IMR-90 (cell line): Measurements from ENCODE around the gene INHBE. TPM values are rescaled to one million over a fixed set of nuclear protein-coding genes. Genes with fewer than 3 reads are reported as not detected.

ENCODE experiments used
- ATAC-seq: fragments of 200-7000 bp; cut with Tn5 transposase; 2 replicates; pipeline ENCODE4 v1.9.1; 2020; ENCODE audit warnings: low read depth, mild to moderate bottlenecking, moderate library complexity
- BruUV-seq: library from RNA; stranded (reverse); fragments of 400-500 nt; replicated peaks from 2 replicates; lab custom pipeline; 2021; lab: Mats Ljungman, UMichigan
- CTCF ChIA-PET: fragments of 300-600 bp; formaldehyde crosslinking; extraction: SDS; loops from one replicate; lab custom pipeline; 2021; ENCODE audit warnings: antibody characterized with exemption; lab: Yijun Ruan, JAX
- POLR2A ChIA-PET: fragments of 300-600 bp; sonication (Branson Sonifier 250); formaldehyde crosslinking; loops from one replicate; lab custom pipeline; 2022; ENCODE audit warnings: antibody characterized with exemption; ENCODE audit not compliant: unreplicated experiment; lab: Charles Lee
- DNase-seq: peaks from one replicate; pipeline ENCODE4 v3.0.0; 2013
- H2AFZ ChIP-seq: replicated peaks from 2 replicates; pipeline ENCODE3; 2013; ENCODE audit warnings: low read length, mild to moderate bottlenecking; ENCODE audit not compliant: poor library complexity
- H2AK5ac ChIP-seq: 2 replicates; pipeline ENCODE4 v1.6.1; 2013; ENCODE audit warnings: low read depth, low read length, inconsistent platforms
- H2AK9ac ChIP-seq: replicated peaks from 2 replicates; pipeline ENCODE3; 2013; ENCODE audit warnings: mild to moderate bottlenecking, low read depth, low read length, moderate library complexity; ENCODE audit not compliant: poor library complexity
- H2BK120ac ChIP-seq: 2 replicates; pipeline ENCODE4 v1.6.1; 2013; ENCODE audit warnings: low read depth, low read length, inconsistent platforms
- H2BK15ac ChIP-seq: 3 replicates; pipeline ENCODE4 v1.6.1; 2013; ENCODE audit warnings: low read depth, low read length, inconsistent platforms
- H2BK20ac ChIP-seq: 2 replicates; pipeline ENCODE4 v1.6.1; 2013; ENCODE audit warnings: low read depth, mild to moderate bottlenecking, inconsistent platforms, low read length, moderate library complexity
- H2BK5ac ChIP-seq: 2 replicates; pipeline ENCODE4 v1.6.1; 2013; ENCODE audit warnings: mild to moderate bottlenecking, low read depth, low read length, inconsistent platforms; ENCODE audit not compliant: poor library complexity, severe bottlenecking
- H3K14ac ChIP-seq: replicated peaks from 2 replicates; pipeline ENCODE4 v1.6.1; 2013; ENCODE audit warnings: low read depth, low read length, inconsistent platforms
- H3K18ac ChIP-seq: 2 replicates; pipeline ENCODE4 v1.6.1; 2013; ENCODE audit warnings: low read depth, low read length, control low read depth
- H3K23ac ChIP-seq: 2 replicates; pipeline ENCODE4 v1.6.1; 2013; ENCODE audit warnings: low read depth, low read length, inconsistent platforms
- H3K27ac ChIP-seq: 2 replicates; pipeline ENCODE4 v1.5.1; 2013; ENCODE audit warnings: mild to moderate bottlenecking, control low read depth, low read length; ENCODE audit not compliant: insufficient read depth
- H3K27me3 ChIP-seq: 2 replicates; pipeline ENCODE4 v1.6.1; 2013; ENCODE audit warnings: low read length; ENCODE audit not compliant: control insufficient read depth, insufficient read depth
- H3K36me3 ChIP-seq: 2 replicates; pipeline ENCODE4 v1.6.1; 2013; ENCODE audit warnings: low read length, mixed read lengths; ENCODE audit not compliant: control insufficient read depth, insufficient read depth
- H3K4ac ChIP-seq: 2 replicates; pipeline ENCODE4 v1.6.1; 2013; ENCODE audit warnings: low read depth, low read length, inconsistent platforms
- H3K4me1 ChIP-seq: 2 replicates; pipeline ENCODE4 v1.6.1; 2013; ENCODE audit warnings: low read length, mixed read lengths; ENCODE audit not compliant: control insufficient read depth, insufficient read depth
- H3K4me2 ChIP-seq: 2 replicates; pipeline ENCODE4 v1.6.1; 2013; ENCODE audit warnings: low read depth, mild to moderate bottlenecking, control low read depth, low read length, moderate library complexity
- H3K4me3 ChIP-seq: 2 replicates; pipeline ENCODE4 v1.5.1; 2013; ENCODE audit warnings: low read depth, mild to moderate bottlenecking, control low read depth, low read length, moderate library complexity; ENCODE audit not compliant: insufficient read depth
- H3K56ac ChIP-seq: 2 replicates; pipeline ENCODE4 v1.6.1; 2013; ENCODE audit warnings: low read length, inconsistent platforms; ENCODE audit not compliant: insufficient read depth; ENCODE audit errors: extremely low read depth
- H3K79me1 ChIP-seq, 2 experiments: 2 replicates each; pipeline ENCODE4 v1.6.1; 2013; ENCODE audit warnings: low read length in 2 of 2, inconsistent platforms in 1 of 2, low read depth in 1 of 2
- H3K9ac ChIP-seq: 2 replicates; pipeline ENCODE4 v1.6.1; 2013; ENCODE audit warnings: low read depth, low read length, control low read depth
- H3K9me1 ChIP-seq: 2 replicates; pipeline ENCODE4 v1.6.1; 2013; ENCODE audit warnings: low read length, inconsistent platforms; ENCODE audit not compliant: insufficient read depth
- H3K9me3 ChIP-seq: 2 replicates; pipeline ENCODE4 v1.6.1; 2013; ENCODE audit warnings: low read length; ENCODE audit not compliant: control insufficient read depth, insufficient read depth
- H4K20me1 ChIP-seq: 2 replicates; pipeline ENCODE4 v1.6.1; 2013; ENCODE audit warnings: low read length, inconsistent platforms; ENCODE audit not compliant: insufficient read depth
- H4K5ac ChIP-seq: 2 replicates; pipeline ENCODE4 v1.6.1; 2013; ENCODE audit warnings: mild to moderate bottlenecking, low read depth, low read length, control low read depth
- H4K8ac ChIP-seq, 2 experiments: 2 replicates each; pipeline ENCODE4 v1.6.1; 2013; ENCODE audit warnings: low read depth in 2 of 2, low read length in 2 of 2, control low read depth in 1 of 2, inconsistent platforms in 1 of 2
- H4K91ac ChIP-seq: 2 replicates; pipeline ENCODE4 v1.6.1; 2013; ENCODE audit warnings: low read depth, low read length, inconsistent platforms; ENCODE audit not compliant: insufficient read depth
- BHLHE40 ChIP-seq: fragments of 150-350 bp; IDR thresholded peaks from 2 replicates; pipeline ENCODE4 v1.6.1; 2016; ENCODE audit warnings: mild to moderate bottlenecking, low read depth, low read length
- CEBPB ChIP-seq: IDR thresholded peaks from 2 replicates; pipeline ENCODE4 v1.6.1; 2012; ENCODE audit warnings: low read depth, low read length, improper control_type of control experiment
- MAFK ChIP-seq: IDR thresholded peaks from 2 replicates; pipeline ENCODE4 v1.6.1; 2012; ENCODE audit warnings: low read depth, low read length, improper control_type of control experiment
- MAZ ChIP-seq: IDR thresholded peaks from 2 replicates; pipeline ENCODE4 v1.6.1; 2012; ENCODE audit warnings: low read depth, mild to moderate bottlenecking, low read length, improper control_type of control experiment, moderate library complexity, borderline replicate concordance
- MXI1 ChIP-seq: IDR thresholded peaks from 2 replicates; pipeline ENCODE4 v1.6.1; 2012; ENCODE audit warnings: low read depth, mild to moderate bottlenecking, low read length, moderate library complexity, borderline replicate concordance
- NFE2L2 ChIP-seq: fragments of 150-350 bp; IDR thresholded peaks from 2 replicates; pipeline ENCODE4 v1.6.1; 2016; ENCODE audit warnings: low read depth, mild to moderate bottlenecking, low read length
- RAD21 ChIP-seq: IDR thresholded peaks from 2 replicates; pipeline ENCODE4 v1.6.1; 2012; ENCODE audit warnings: low read length, improper control_type of control experiment
- RCOR1 ChIP-seq: IDR thresholded peaks from 2 replicates; pipeline ENCODE4 v1.6.1; 2012; ENCODE audit warnings: mild to moderate bottlenecking, low read length, improper control_type of control experiment; ENCODE audit not compliant: insufficient replicate concordance
- USF2 ChIP-seq: fragments of 150-350 bp; IDR thresholded peaks from 2 replicates; pipeline ENCODE4 v1.6.1; 2017; ENCODE audit warnings: mild to moderate bottlenecking, antibody characterized with exemption, low read length, low read depth
- WGBS, 2 experiments: methylation state at CpG; one replicate each; pipeline versions ENCODE4 v1.1.5 to v1.1.7; 2013; ENCODE audit warnings: missing lambda C conversion rate in 2 of 2; ENCODE audit not compliant: insufficient read length in 1 of 2; ENCODE audit errors: extremely low coverage in 2 of 2; 5-methylcytosine and 5-hydroxymethylcytosine counted together
- dilution Hi-C: fragments of 300-500 bp; cut with HindIII; formaldehyde crosslinking; loops from one replicate; pipeline ENCODE4 v1.14.3; 2018; ENCODE audit warnings: low sequenced_read_pairs; ENCODE audit not compliant: unreplicated experiment
- in situ Hi-C: fragments of 300-500 bp; cut with MboI; formaldehyde crosslinking; loops from 3 replicates; pipeline ENCODE4 v1.14.3; 2019; ENCODE audit warnings: low sequenced_read_pairs, inconsistent platforms, mixed read lengths
- intact Hi-C: fragments of 100-400 bp; cut with micrococcal nuclease; formaldehyde crosslinking; loops from 2 replicates; pipeline ENCODE4 v1.10.0; 2022
- polyA plus RNA-seq, 3 experiments: library from polyadenylated mRNA; depleted of rRNA; stranded (reverse); fragments of >200 nt; gene quantifications; 2 replicates each; pipeline ENCODE4 v1.2.3, GENCODE V29; 2012; ENCODE audit warnings: low replicate concordance in 1 of 3
- total RNA-seq: library from RNA; depleted of rRNA; stranded (reverse); fragments of >200 nt; gene quantifications from 2 replicates; pipeline ENCODE4 v1.2.3, GENCODE V29; 2012

INHBE gene
- total and polyA plus RNA-seq, 2 of the 4 experiments (the other 2 are of a cell fraction) = 0.90 to 1.7 TPM

- dilution Hi-C loops (no loop called here), intact Hi-C loops (no loop called here), in situ Hi-C loops (no loop called here)
- no peak overlapping the region for H4K91ac ChIP-seq
- no TSS peak for BruUV-seq
- H3K9me1 ChIP-seq = peaks cover 6% of the 10 kb centered on the region; the same call in 1 of the 2 replicates
- H2BK20ac ChIP-seq = no peak overlapping the region
- no peak overlapping the region for H2BK15ac ChIP-seq
- H2BK120ac ChIP-seq = no peak overlapping the region
- no peak overlapping the region for H4K5ac ChIP-seq
- no peak overlapping the region for H3K9ac ChIP-seq
- H3K4ac ChIP-seq = no peak overlapping the region
- H3K4me1 ChIP-seq = no peaks in the 10 kb centered on the region
- TF ChIP-seq RCOR1 (no peak), BHLHE40 (no peak), CEBPB (0 out of 2 replicates have a peak, but pooled peaks have one; percentile 3), USF2 (no peak), MXI1 (no peak), RAD21 (no peak), MAFK (no peak), MAZ (no peak), NFE2L2 (no peak)
- H2AK5ac ChIP-seq = no peak overlapping the region
- ATAC-seq (no peak), DNase-seq (no peak)
- H3K9me3 ChIP-seq = no peaks in the 10 kb centered on the region; the same call in 1 of the 2 replicates
- no peak overlapping the region for H3K56ac ChIP-seq
- H3K27me3 ChIP-seq = peaks cover 33% of the 10 kb centered on the region
- H3K79me1 ChIP-seq = no peaks in the 10 kb centered on the region
- no peak overlapping the region for H2BK5ac ChIP-seq
- H2AFZ ChIP-seq = no peak overlapping the region
- H3K36me3 ChIP-seq = no peaks in the 10 kb centered on the region
- H3K4me3 ChIP-seq = no peak overlapping the region
- 52% methylated on average over 2 of the region's 10 CpGs; no CpG with 5 or more reads in 1 of the 2 experiments for WGBS, 2 experiments
- H3K23ac ChIP-seq = no peak overlapping the region
- no peak overlapping the region for H3K18ac ChIP-seq
- no peak overlapping the region for H3K27ac ChIP-seq
- ChIA-PET POLR2A (no interaction called here), CTCF (interaction anchor here (0.6 kb wide), 1 partner anchor 11 kb away, joined by 3 read pairs; no protein-coding TSS in a partner anchor)
- no peaks in the 10 kb centered on the region for H4K20me1 ChIP-seq
- H3K14ac ChIP-seq = no peak overlapping the region
- no peak overlapping the region for H2AK9ac ChIP-seq
- no peak overlapping the region for H3K4me2 ChIP-seq
- H4K8ac ChIP-seq = no peak overlapping the region
Measured at GRCh38 chr12:57469296-57470164, 14.4 kb downstream of the INHBE start.
